ENCODE data around the gene KCNJ13.

Gene KCNJ13

GRCh38 chr2:232776435-232776834, at the start of gene KCNJ13:
TSS of gene KCNJ13 (minus strand) at chr2:232776565. CDS start at chr2:232771362, 5,203 bp downstream.
- no peak for DNase-seq (ENCODE audit: low read depth in 2 of 2)

GRCh38 chr2:232817756-232818155, 41.4 kb upstream of the KCNJ13 start:
- no peak for DNase-seq (ENCODE audit: low read depth in 2 of 2)

GRCh38 chr2:232816657-232817056, 40.3 kb upstream of the KCNJ13 start:
- DNase-seq (ENCODE audit: low read depth in 2 of 2) = no peak

- no peak for DNase-seq (ENCODE audit: low read depth in 2 of 2)
Observed at GRCh38 chr2:232815569-232815968, 39.2 kb upstream of the KCNJ13 start.

- no peak for DNase-seq (ENCODE audit: low read depth in 2 of 2)
Observed at GRCh38 chr2:232810444-232810843, 34.1 kb upstream of the KCNJ13 start.

GRCh38 chr2:232809349-232810124, 33.2 kb upstream of the KCNJ13 start:
- no peak for DNase-seq (ENCODE audit: low read depth in 2 of 2)

GRCh38 chr2:232802091-232802490, 25.7 kb upstream of the KCNJ13 start:
- no peak for DNase-seq (ENCODE audit: low read depth in 2 of 2)

GRCh38 chr2:232800166-232800565, 23.8 kb upstream of the KCNJ13 start:
- DNase-seq (ENCODE audit: low read depth in 2 of 2) = no peak

GRCh38 chr2:232798187-232798586, 21.8 kb upstream of the KCNJ13 start:
- DNase-seq (ENCODE audit: low read depth in 2 of 2) = no peak

- DNase-seq (ENCODE audit: low read depth in 2 of 2) = no peak
Observed at GRCh38 chr2:232795920-232796319, 19.6 kb upstream of the KCNJ13 start.

GRCh38 chr2:232794981-232795380, 18.6 kb upstream of the KCNJ13 start:
- no peak for DNase-seq (ENCODE audit: low read depth in 2 of 2)

- no peak for DNase-seq (ENCODE audit: low read depth in 2 of 2)
Observed at GRCh38 chr2:232793271-232793670, 16.9 kb upstream of the KCNJ13 start.

- DNase-seq (ENCODE audit: low read depth in 2 of 2) = no peak
Observed at GRCh38 chr2:232791518-232791917, 15.2 kb upstream of the KCNJ13 start.

GRCh38 chr2:232789082-232789481, 12.7 kb upstream of the KCNJ13 start:
- DNase-seq (ENCODE audit: low read depth in 2 of 2) = no peak

GRCh38 chr2:232787806-232788205, 11.4 kb upstream of the KCNJ13 start:
- DNase-seq (ENCODE audit: low read depth in 2 of 2) = no peak

- DNase-seq (ENCODE audit: low read depth in 2 of 2) = no peak
Observed at GRCh38 chr2:232783278-232783677, 6.9 kb upstream of the KCNJ13 start.

GRCh38 chr2:232781765-232782164, 5.4 kb upstream of the KCNJ13 start:
- DNase-seq (ENCODE audit: low read depth in 2 of 2) = no peak

GRCh38 chr2:232779934-232780333, 3.6 kb upstream of the KCNJ13 start:
- DNase-seq (ENCODE audit: low read depth in 2 of 2) = no peak

GRCh38 chr2:232779465-232779864, 3.1 kb upstream of the KCNJ13 start:
- DNase-seq (ENCODE audit: low read depth in 2 of 2) = no peak

- no peak for DNase-seq (ENCODE audit: low read depth in 2 of 2)
Observed at GRCh38 chr2:232777276-232777675, 911 bp upstream of the KCNJ13 start.

GRCh38 chr2:232773815-232774214, 2.5 kb downstream of the KCNJ13 start:
- DNase-seq (ENCODE audit: low read depth in 2 of 2) = no peak

- DNase-seq (ENCODE audit: low read depth in 2 of 2) = no peak
Observed at GRCh38 chr2:232772531-232772930, 3.8 kb downstream of the KCNJ13 start.

- no peak for DNase-seq (ENCODE audit: low read depth in 2 of 2)
Observed at GRCh38 chr2:232771870-232772269, 4.5 kb downstream of the KCNJ13 start.

GRCh38 chr2:232770207-232770606, 6.2 kb downstream of the KCNJ13 start:
- DNase-seq (ENCODE audit: low read depth in 2 of 2) = no peak

Measured in stimulated activated CD8-positive, alpha-beta memory T cell treated with anti-CD3 and anti-CD28 coated beads, Interleukin-2, amount 100 ng/mL, for 1 hour (primary cell).